DND-41 (cell line): Measurements from ENCODE around the gene RGS6.

ENCODE experiments used
- ATAC-seq: fragments of 200-7000 bp; cut with Tn5 transposase; 3 replicates; pipeline ENCODE4 v1.9.1; 2021; ENCODE audit warnings: low read depth; ENCODE audit not compliant: insufficient read depth
- DNase-seq: peaks from one replicate; pipeline ENCODE4 v3.0.0-alpha.2; 2020
- H2AFZ ChIP-seq: 2 replicates; pipeline ENCODE4 v1.6.0; 2012; ENCODE audit warnings: low read depth, low read length
- H3K27ac ChIP-seq: 2 replicates; pipeline ENCODE4 v1.5.1; 2012; ENCODE audit warnings: low read length, inconsistent platforms
- H3K27me3 ChIP-seq: fragments of 200-600 bp; sonication (generic); 2 replicates; pipeline ENCODE4 v1.6.0; 2012; ENCODE audit warnings: low read length, mild to moderate bottlenecking, inconsistent platforms; ENCODE audit not compliant: insufficient read depth, poor library complexity
- H3K36me3 ChIP-seq: 2 replicates; pipeline ENCODE4 v1.5.1; 2012; ENCODE audit warnings: low read length, inconsistent platforms; ENCODE audit not compliant: insufficient read depth
- H3K4me1 ChIP-seq: 2 replicates; pipeline ENCODE4 v1.5.1; 2012; ENCODE audit warnings: mild to moderate bottlenecking, low read length; ENCODE audit not compliant: insufficient read depth
- H3K4me2 ChIP-seq: 2 replicates; pipeline ENCODE4 v1.6.0; 2012; ENCODE audit warnings: mild to moderate bottlenecking, moderate library complexity, low read length, inconsistent platforms; ENCODE audit not compliant: insufficient read depth
- H3K4me3 ChIP-seq, 2 experiments: fragments of 200-600 bp in 1 of 2; shearing (Covaris generic) in 1 of 2; 2 replicates each; pipeline ENCODE4 v1.5.1; 2012 to 2016; ENCODE audit warnings: inconsistent platforms in 2 of 2, low read length in 2 of 2, mild to moderate bottlenecking in 2 of 2, low read depth in 1 of 2, moderate library complexity in 1 of 2
- H3K79me2 ChIP-seq: 2 replicates; pipeline ENCODE4 v1.6.0; 2012; ENCODE audit warnings: low read length, inconsistent platforms; ENCODE audit not compliant: insufficient read depth
- H3K9ac ChIP-seq: 2 replicates; pipeline ENCODE4 v1.6.0; 2012; ENCODE audit warnings: low read depth, mild to moderate bottlenecking, inconsistent platforms, low read length, moderate library complexity
- H3K9me3 ChIP-seq: 2 replicates; pipeline ENCODE4 v1.5.1; 2012; ENCODE audit warnings: low read length, moderate library complexity, mild to moderate bottlenecking, inconsistent platforms; ENCODE audit not compliant: insufficient read depth, severe bottlenecking
- H4K20me1 ChIP-seq: 2 replicates; pipeline ENCODE4 v1.6.0; 2012; ENCODE audit warnings: low read length; ENCODE audit not compliant: insufficient read depth
- EZH2 ChIP-seq: IDR thresholded peaks from 3 replicates; pipeline ENCODE4 v1.6.1; 2012; ENCODE audit warnings: borderline replicate concordance, low read depth, mild to moderate bottlenecking, moderate library complexity, low read length, inconsistent platforms; ENCODE audit not compliant: severe bottlenecking
- TF ChIP-seq, protein P1 (sequence below): IDR thresholded peaks from 2 replicates; pipeline ENCODE4 v1.5.1; 2012; ENCODE audit warnings: borderline replicate concordance, low read length, moderate library complexity, mild to moderate bottlenecking; ENCODE audit not compliant: poor library complexity, severe bottlenecking; ENCODE audit errors: extremely low read depth

Gene RGS6

DNA sequence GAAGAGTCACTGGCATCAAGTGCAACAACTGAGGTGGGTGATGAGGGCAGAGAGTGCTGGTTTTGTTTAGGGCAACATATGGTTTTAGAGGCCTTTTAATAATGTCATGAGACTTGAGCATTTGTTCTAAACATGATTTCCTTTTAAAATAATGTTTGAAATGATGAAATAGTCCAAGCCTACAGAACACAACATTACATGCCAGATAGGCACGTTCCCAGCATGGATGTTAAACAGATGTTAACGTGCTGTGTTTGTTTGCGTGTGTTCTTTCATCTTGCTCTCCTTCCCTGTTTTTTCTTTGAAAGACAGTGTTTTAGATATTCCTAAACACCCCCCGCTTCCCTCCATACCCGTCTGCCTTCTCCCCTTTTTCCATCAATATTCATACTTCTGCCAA, 82.3 kb downstream of the RGS6 start:
- TF ChIP-seq, protein P1, sequence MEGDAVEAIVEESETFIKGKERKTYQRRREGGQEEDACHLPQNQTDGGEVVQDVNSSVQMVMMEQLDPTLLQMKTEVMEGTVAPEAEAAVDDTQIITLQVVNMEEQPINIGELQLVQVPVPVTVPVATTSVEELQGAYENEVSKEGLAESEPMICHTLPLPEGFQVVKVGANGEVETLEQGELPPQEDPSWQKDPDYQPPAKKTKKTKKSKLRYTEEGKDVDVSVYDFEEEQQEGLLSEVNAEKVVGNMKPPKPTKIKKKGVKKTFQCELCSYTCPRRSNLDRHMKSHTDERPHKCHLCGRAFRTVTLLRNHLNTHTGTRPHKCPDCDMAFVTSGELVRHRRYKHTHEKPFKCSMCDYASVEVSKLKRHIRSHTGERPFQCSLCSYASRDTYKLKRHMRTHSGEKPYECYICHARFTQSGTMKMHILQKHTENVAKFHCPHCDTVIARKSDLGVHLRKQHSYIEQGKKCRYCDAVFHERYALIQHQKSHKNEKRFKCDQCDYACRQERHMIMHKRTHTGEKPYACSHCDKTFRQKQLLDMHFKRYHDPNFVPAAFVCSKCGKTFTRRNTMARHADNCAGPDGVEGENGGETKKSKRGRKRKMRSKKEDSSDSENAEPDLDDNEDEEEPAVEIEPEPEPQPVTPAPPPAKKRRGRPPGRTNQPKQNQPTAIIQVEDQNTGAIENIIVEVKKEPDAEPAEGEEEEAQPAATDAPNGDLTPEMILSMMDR, result no peak
- no peak for TF ChIP-seq EZH2
- Histone ChIP-seq H3K79me2 (no peaks in the 10 kb centered on the region), H4K20me1 (no peaks in the 10 kb centered on the region), H3K9me3 (no peaks in the 10 kb centered on the region), H3K4me1 (no peaks in the 10 kb centered on the region), H3K27ac (no peak overlapping the region), H2AFZ (no peak overlapping the region), H3K9ac (no peak overlapping the region), H3K36me3 (no peaks in the 10 kb centered on the region), H3K4me2 (no peak overlapping the region), H3K27me3 (no peaks in the 10 kb centered on the region), H3K4me3 (no peak overlapping the region)
- no peak for DNase-seq
- ATAC-seq, result no peak

DNA sequence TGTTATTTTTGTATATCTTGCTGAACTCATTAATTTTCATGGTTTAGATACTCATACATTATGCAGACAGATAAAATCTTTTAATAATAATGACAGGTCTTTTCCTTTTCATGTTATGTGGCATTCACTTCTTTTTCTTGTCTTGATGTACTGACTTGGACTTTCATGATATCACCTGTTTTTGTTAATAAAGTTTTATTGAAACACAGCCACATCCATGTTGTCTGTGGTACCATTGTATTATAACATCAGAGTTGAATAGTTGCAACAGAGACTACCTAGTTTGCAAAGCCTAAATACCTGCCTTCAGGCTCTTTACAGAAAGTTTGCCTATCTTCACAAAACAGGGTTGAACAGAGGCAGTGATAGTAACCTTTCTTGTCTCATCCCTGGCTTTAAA, 85.1 kb downstream of the RGS6 start:
- H3K27ac ChIP-seq, result no peak overlapping the region
- no peaks in the 10 kb centered on the region for H3K9me3 ChIP-seq
- H3K4me2 ChIP-seq, result no peak overlapping the region
- H3K4me1 ChIP-seq, result no peaks in the 10 kb centered on the region
- H4K20me1 ChIP-seq, result no peaks in the 10 kb centered on the region
- H3K79me2 ChIP-seq, result no peaks in the 10 kb centered on the region
- no peaks in the 10 kb centered on the region for H3K36me3 ChIP-seq
- H2AFZ ChIP-seq, result no peak overlapping the region
- ATAC-seq (no peak), DNase-seq (no peak)
- TF ChIP-seq, protein P1, result no peak
- no peak for TF ChIP-seq EZH2
- H3K9ac ChIP-seq, result no peak overlapping the region
- peaks cover 2% of the 10 kb centered on the region for H3K27me3 ChIP-seq
- no peak overlapping the region for H3K4me3 ChIP-seq

GRCh38 chr14:72023128-72024042, 91.2 kb downstream of the RGS6 start:
- DNase-seq (no peak), ATAC-seq (no peak)
- Histone ChIP-seq H4K20me1 (no peaks in the 10 kb centered on the region), H3K4me1 (no peaks in the 10 kb centered on the region), H3K27me3 (peaks cover 5% of the 10 kb centered on the region), H2AFZ (no peak overlapping the region), H3K4me2 (no peak overlapping the region), H3K9ac (no peak overlapping the region), H3K4me3 (no peak overlapping the region), H3K36me3 (no peaks in the 10 kb centered on the region), H3K79me2 (no peaks in the 10 kb centered on the region), H3K9me3 (no peaks in the 10 kb centered on the region), H3K27ac (no peak overlapping the region)
- TF ChIP-seq, protein P1, result no peak
- TF ChIP-seq EZH2, result no peak
